NB4 (cell line): Measurements from ENCODE around the gene RASA3.

ENCODE experiments used
- CTCF ChIP-seq: IDR thresholded peaks from one replicate; pipeline ENCODE4 v1.5.1; 2012; ENCODE audit warnings: low read depth, low read length
- MAX ChIP-seq: IDR thresholded peaks from 2 replicates; pipeline ENCODE4 v1.6.1; 2011; ENCODE audit warnings: low read depth, low read length
- MYC ChIP-seq: IDR thresholded peaks from 2 replicates; pipeline ENCODE4 v1.6.1; 2011; ENCODE audit warnings: low read depth, low read length
- POLR2A ChIP-seq: IDR thresholded peaks from 2 replicates; pipeline ENCODE4 v1.6.1; 2011; ENCODE audit warnings: mild to moderate bottlenecking; ENCODE audit not compliant: insufficient read length; ENCODE audit errors: extremely low read depth

- TF ChIP-seq CTCF = no peak
- TF ChIP-seq MYC = no peak
- no peak for TF ChIP-seq MAX
- TF ChIP-seq POLR2A = no peak
These were observed 32.4 kb downstream of the RASA3 start for GRCh38 chr13:114099918-114100445.
